ENCODE results near the gene IER5L.

The IER5L gene

DNA sequence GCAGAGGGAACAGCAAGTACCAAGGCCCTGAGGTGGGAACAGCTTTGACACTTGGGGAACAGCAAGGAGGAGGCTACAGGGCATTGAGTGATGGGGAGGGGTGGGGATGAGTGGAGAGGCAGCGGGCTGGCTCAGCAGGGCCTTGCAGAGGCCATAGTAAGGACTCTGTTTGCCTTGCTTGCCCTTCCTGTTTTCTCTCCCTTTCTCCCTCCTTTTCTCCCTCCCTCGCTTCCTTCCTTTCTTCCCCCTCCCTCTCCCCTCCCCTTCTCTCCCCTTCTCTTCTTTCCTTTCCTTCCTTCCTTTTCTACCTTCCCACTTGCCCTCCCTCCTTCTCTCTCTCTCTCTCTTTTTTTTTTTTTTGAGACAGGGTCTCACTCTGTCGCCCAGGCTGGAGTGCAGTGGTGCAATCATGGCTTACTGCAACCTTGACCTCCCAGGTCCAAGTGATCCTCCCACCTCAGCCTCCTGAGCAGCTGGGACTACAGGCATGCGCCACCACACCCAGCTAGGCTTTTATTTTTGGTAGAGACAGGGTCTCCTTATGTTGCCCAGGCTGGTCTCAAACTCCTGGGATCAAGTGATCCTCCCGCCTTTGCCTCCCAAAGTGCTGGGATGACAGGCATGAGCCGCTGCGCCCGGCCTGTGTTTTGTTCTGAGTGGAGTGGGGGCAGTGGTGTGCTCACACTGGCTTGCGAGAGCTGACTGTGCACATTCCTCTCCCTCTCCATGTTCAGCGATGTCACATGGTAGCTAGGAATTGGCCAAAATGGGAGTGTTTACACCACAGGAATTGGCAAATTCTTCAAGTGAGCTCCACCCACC, 17.1 kb downstream of the IER5L start:
- DNase-seq = no peak

DNA sequence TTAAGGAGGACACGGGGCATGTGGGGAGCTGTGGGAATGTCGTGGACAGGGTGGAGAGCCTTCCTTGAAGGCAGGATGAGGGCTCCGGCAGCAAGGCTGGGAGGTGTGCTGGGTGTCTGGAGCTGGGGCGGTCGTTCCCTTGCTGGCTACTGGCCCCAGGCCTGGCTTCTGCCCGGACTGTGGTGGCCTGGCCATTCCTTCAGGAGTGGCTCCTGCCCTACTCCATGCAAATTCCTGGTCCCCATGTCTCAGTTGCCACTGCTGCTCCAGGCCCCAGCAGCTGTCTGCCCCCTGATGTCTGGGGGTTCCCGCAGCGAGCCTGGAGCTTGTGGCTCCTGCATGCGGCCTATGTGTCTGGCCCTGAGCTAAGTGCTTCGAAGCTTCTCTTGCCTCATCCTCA, 21.9 kb downstream of the IER5L start:
- no peak for DNase-seq

DNA sequence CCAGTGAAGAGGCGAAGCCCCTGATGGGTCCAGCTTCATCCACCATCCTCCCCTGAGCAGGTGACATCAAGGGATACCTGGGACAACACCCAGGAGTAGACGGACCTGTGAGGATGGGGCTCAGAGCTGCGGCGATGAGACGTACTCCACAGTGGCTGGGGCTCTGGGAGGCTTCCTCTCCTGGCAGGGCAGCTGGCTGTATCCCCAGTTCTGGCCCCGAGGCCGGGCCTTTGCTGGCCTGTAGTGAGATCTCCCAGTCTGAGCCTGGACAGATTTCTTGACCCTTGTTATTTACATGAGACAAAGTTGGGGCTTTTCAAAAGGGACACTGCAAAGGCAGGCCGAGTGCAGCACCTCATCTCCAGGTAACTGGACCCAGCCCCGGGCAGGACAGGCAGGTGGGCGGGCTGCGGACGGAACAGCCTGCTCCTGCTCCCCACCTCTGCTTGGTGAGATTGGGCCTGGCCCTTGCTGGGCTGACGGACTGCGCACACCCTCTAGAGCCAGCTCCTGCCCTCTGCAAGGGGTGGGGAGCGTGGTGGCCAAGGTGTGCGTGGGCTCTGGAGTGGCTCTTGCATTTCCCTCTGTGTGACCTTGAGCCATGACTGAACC, 23.1 kb downstream of the IER5L start:
- DNase-seq = no peak

DNA sequence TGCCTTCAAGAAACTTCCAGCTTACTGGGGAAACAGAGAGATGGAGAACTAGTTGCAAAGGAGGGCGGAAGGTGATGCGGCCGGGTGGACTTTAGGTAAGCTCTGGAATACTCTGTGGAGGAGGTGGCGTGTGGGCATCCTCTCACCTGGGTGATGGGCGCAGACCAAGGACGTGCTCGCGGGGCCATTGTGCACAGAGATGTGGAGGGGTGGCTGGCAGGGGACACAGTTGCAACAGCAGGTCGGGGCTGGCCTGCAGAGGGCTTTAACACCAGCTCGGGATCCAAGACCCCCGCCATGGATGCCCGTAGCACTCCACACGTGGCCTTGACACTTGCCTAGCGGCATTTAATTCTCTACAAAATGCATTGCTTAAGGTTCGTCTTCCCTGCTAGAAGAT, 26.6 kb downstream of the IER5L start:
- DNase-seq = no peak

DNA sequence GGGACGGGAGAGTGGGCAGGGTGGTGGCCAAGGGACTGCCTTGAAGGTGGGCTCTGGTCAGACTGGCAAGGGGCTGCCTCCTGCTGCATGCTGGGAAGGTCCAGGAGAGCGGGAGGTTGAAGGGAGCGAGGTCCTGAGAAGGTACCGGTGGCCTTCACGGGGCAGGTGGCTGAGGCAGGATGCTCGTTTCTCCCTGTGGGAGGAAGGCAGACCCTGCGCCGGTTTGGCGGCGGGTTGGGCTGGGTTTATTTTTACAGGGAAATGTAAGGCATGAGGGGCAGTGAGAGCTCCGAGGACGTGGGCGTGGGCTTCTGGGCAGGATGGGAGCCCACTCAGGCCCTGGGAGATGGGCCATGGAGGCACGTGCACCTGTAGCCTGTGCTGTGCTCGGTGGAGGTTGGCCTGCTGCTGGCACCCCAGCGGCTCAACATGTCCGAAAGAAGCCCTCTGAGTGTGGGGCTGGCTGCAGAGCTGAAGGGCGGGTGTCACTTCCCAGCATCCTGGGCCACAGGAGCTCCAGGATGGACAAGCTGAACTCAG, 27.3 kb downstream of the IER5L start:
- DNase-seq = no peak

DNA sequence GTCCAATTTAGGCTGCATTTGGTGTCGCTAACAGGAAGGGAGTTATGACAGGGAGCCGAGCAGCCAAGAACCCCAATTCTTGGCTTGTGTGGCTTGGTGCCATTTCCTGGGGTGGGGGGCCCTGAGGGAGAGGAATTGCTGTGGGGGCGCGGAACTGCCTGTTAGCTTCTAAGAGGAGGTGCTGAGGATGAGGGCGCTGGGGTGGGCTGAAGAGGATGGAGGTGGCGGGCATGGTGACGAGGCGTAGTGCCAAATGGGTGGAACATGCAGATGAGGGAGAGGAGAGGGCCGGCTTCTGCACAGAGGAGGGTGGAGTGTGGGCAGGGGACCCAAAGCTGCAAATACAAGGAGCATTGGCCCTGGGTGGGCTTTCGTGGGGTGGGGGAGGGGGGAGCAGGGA, 27.9 kb downstream of the IER5L start:
- no peak for DNase-seq

DNA sequence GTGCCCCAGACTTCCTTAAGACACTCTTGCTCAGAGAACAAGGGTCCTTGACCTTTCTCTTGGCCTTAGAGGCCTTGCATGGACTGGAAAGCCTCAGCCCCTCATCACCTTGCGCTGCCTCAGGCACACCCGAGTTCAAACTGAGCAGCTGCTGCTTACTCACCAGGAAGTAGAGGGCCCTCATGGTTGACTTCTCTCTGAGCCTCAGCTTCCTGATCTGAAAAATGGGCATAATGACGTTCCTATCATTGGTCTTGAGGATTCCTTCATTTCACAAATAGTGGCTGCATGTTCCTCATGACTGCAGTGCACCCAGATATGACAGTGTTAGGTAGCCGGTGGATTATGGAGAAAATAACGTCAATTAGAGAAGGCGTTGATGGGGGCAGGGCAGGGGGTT, 28.6 kb downstream of the IER5L start:
- DNase-seq = no peak

DNA sequence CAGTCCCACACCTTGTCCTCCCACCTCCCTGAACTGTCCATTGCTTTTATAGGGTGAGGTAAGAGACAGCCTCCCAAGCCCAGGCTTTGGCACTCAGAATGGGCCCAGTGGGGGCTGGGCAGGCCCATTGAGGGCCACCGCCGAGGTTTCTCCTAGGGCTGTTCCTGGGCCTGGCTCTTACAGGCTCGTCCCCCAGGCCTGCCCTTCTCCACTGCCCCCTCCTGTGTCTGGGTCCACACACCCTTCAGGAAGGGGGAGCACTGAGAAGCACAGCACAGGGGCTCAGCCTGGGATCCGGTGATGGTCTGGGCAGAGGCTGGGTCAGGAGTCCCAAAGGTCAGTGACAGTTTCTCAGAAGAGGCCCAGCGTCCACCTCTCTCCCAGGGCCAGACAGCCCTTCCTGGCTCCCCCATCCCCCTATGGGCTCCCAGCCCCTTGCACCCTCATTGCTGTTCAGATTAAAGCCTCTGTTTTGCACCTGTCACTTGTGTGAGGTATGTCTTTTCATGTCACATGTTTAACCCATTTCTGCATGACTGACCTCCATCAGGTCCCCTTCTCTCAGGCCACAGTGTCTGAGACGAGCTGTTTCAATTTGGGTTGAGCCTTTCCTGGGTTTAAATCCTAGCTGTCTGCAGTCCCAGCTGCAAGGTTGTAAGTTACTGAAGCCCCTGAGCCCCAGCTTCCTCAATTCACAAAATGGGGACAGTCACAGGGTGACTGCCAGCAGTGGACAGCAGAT, 29.4 kb downstream of the IER5L start:
- no peak for DNase-seq

DNA sequence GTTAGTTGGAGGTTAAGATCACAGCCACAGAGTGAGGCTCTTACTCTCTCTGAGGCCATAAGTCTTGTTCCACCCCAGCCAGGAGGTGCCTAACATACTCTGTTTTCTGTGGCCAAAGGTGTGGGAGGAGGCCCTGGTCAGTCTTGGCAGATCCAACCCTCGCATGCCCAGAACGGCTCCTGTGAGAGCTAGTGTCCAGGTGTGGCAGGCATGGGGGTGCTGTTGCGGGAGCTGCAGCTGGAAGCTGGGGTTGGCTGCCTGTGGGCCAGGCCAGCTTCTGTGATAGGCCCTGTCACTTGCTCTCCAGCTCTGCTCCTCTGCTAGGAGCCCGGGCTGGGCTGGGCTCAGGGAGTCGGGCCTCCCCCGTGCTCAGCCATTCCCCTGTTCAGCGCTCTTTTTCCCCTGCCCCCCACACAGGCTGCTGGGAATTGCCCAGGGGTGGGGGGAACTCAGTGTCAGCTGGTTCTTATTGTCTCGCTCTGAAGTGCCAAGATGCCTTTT, 31.6 kb downstream of the IER5L start:
- DNase-seq = no peak

DNA sequence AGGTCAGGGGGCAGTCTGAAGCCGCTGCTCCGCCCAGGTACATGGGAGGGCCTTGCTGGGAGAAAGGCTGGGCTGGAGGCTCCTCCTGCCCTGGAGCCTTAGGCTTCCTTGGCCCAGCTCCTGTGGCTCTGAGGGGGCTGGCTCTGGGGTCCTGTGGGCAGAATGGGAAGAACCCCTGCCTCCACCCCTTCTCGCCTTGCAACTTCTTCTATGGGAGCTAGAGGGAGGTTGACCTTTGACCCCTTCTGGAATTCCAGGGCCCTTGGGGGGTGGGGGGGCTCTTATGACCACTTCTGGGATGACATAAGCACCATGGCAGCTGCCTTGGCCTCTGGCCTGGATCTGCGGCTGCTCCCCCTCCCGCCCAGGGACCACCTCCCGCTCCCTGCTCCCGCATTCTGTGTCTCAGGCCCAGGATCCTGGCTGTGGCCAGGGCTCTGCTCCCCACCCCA, 32.2 kb downstream of the IER5L start:
- no peak for DNase-seq

DNA sequence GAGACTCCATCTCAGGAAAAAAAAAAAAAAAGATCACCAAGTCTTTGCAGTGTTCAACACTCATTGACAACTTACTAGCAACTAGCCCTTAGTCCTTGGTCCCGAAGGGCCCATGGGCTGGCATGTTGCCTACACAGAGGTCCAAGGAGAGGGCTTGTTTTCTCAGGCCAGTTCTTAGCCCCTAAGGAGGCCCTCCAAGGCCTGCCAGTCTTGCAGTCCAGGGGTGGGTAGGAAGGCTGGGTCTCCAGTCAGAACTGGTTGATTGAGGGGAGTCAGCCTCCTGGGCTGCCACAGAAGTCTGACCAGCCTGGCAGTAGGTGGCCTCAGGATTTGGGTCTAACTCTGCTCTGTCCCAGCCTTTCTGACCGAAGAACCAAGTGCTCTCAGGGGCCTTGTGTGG, 32.7 kb downstream of the IER5L start:
- DNase-seq = no peak

DNA sequence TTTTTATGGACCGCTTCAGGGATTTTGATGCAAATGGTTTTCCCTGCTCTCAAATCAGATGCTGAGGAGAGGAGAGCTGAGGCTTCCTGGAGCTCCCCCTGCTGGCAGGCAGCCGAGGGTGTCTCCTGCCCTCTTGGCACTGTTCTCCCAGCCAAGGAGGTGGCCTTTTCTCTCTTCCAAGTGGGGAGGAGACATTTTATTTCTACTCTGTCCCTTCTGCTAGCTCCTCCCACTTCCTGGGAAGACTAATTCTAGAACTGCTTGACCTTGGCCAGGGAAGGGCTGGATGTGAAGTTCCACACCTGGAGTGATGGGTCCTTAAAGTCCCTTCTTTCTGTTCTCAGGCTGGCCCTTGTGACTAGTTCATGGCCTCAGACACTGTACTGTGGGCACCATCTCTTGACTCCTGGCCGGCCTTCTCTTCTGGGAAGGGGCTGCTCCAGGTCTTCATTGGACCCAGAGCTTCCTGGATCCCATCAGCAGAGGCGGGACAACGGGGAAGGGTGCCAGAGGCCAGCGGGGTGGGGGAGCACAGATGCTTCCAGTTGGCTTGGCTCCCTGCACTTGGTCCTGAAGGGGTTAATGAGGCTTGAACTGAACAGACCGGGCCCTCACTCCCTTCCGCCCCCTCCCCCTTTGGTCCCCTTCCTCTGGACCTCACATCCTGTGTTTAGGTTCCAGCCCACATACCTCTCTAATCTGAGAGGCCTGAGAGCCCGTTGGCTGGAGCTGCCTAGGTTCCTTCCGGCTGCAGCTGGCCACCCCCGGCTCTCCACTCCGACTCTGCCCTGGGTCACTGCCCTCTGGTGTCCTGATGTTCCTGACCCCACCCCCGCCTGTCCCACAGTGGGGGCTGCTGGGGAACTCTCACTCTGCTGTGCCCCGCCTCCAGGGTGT, 34.8 kb downstream of the IER5L start:
- peak; percentile 74 for DNase-seq

DNA sequence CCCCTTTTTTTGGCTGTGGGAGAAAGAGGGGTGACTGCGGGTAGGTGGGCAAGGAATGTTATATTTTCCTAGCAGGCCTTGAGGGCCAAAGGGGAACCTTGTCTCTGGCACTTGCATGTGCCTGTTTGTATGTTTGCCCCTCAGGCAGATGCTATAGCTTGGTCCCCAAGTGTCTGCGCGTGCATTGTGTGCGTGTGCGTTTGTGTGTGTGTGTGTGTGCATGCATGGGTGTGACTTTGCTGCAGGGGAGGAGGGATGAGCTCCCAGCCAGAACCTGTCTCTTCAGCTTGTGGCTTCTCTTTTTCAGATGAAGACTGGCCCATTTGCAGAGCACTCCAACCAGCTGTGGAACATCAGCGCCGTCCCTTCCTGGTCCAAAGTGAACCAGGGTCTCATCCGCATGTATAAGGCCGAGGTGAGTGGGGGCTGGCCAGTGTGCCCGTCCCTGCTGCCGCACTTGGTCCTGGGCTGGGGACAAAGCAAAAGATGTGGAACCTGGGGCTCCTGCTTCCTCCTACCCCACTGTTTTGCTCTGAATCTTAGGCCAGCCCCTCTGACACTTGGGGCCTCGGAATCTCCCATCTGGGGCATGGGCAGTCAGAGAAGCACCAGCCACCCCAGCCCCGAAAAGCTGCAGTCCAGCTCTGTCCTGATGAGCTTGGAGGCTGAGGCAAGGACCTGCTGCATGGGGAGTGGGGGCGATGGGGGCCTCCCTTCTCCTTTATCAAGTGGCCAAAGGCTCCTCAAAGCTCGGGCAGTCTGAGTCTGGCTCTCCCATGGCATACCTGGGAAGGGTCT, 35.7 kb downstream of the IER5L start:
- no peak for DNase-seq

DNA sequence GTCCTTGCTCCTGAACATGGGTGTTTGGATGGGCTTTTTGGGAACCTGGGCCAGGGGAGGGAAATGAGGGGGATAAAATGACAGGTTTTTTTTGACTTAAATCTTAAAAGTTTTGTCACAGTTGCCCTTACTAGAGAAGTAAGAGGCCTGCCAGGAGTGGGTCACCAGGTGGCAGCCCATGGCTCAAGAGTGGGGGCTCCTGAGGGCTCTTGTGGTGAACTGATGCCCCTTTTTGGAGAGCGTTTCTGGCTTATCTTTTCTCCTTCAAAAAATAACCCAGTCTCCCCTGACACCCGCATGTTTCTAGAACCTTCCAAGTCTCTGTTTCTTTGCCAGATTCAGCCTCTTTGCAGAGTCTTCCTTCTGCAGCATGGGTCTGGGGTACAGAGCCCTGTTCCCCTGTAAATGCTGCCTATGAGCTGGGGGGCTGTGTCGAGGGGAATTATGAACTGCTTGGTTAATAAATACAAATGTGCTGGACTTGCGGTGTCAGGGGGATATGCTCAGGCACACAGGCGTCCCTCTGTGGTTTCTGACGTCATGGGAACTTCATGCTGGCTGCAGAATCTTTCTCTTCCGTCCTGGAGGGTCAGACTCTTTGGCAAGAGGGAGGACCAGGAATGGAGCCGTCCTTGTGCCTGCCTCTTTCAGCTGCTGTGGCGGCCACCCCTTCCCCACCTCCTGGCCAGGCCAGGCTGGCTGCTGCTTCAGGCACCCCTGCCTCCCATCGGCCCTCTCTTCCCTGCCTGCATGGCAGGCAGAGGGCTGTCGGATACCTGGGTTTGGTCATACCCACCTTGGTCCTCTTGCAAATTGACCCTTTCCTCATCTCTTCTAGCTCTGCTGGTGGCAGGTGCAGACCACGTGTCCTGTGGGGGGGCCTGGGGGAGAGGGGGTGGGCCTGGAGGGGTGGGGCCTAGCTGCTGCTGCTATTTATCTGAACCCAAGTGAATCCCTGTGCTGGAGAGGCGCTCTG, 36.7 kb downstream of the IER5L start:
- no peak for DNase-seq

DNA sequence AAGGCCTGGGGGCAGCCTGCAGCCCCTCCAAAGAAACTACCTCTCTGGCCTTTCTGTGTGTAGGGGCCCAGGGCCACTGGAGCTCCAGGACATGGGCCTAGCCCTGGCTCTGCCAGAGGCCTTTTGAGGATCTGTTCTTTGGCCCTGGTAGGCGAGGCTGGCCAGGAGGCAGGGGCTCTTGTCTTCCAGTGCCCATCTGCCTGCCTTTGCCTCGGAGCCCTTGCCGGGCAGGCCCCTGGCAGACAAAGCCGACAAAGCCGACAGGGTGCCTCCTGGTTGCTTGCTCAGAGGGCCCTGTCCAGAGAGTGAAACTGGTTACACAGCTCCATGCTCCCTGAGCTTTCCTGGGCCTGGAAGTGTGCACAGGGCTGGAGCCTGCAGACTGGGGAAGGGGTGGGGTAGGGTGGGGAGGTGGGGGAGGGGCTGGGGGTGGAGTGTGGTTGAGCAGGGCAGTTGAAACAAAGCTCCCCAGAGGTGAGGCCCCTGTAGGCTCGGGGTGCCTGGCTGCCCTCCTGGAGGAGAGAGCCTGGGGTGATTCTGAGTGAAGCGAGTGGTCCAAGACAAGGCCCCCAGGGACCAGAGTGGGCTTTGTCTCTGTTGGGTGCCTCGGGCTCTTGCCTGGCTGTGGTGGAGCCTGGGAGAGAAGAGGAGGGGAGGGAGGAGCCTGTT, 37.5 kb downstream of the IER5L start:
- no peak for DNase-seq

DNA sequence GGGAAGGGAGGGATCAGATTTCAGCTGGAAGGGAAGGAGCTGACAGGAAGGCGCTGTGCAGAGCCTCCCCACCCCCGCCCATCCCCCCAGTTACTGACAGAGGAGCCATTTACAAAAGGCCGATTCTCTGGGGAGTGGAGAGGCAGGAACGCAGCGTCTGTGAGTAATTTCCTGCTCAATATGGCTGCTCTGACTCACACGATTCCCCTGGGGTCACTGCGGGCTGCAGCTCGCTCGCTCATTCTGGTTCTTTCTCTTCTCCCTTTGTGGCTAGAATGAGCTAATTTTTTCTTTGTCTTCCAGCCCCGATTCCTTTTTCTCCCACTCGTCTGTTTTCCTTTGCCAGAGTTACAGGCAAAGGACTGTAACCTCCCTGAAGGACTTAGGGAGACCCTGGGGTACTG, 38.1 kb downstream of the IER5L start:
- peak; percentile 70 for DNase-seq

DNA sequence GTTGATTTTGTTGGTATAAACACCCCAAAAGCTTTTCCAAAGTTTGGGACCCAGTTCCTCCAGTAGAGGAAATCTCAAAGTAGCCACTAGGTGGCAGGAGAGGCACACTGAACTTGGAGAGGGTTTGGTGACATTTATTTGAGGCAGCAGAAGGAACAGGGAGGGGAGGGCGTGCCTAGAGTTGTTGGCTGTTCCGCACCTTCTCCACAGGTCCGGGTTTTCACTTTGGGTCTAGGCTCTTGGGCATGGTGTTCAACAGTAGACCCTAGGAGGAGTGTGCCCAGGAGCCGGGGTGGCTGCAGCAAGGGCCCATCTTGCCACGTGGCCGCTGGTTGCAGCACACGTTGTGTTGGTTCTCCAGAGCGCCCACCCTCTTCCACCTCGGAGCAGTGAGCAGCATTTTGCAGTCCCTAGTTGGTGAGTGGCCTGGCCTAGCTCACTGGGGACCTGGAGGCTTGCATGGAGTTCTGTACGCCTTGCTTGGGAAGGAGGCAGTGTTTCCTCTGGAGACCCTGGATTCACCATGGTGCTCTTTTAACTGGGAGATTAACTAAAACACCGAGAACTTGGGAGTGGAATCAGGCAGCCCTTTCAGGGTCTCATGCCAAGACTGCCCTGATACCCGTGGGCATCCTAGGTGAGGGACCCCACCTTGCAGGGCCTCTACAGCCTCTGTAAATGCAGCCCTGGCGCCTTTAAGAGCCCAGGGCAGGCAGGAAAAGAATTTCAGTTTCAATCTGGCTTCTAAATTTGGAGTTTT, 38.6 kb downstream of the IER5L start:
- peak; percentile 58 for DNase-seq

DNA sequence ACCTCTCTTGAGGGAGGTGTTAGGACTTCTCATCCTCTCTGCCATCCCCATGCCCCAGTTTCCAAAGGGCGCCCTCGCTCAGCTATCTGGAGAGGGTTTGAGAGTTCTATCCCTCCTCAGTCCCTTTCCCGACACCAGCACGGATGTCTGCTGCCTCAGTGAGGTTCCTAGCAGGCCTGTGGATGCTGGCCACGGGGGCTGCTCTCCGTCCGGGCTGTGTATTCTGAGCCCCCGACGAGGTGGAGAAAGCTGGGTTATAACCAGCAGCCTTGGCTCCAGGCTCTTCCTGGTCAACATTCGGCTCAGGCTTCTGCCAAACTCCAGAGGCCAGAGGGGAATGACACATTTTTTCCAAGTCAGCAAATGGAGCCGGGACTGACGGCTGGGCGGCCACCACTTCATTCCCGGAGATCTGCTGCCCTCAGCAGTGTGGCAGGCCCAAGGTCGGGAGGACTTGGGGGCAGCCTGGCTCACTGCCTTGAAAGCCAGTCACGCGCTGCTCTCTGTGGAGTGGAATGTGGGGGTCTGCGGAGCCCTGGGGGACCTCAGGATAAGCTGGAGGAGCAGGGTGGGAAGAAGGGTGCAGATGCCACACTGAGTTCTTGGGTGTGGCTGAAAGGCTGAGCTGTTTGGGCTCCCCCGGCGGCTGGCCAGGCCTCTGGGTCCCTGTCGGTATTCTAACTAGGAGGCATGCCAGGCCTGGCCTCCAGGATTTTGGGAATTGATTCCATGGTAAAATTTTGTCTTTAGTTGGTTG, 39.4 kb downstream of the IER5L start:
- no peak for DNase-seq
